Trophoblast cell (in vitro differentiated cells and primary cell): ENCODE results near the gene RETREG1.

Experiments used
- DNase-seq, 2 donors: peaks; one replicate each; pipeline ENCODE4 v3.0.0-alpha.2; 2016
- H2AFZ ChIP-seq: 2 replicates; pipeline ENCODE4 v1.6.1; 2013; ENCODE audit warnings: low read length, moderate library complexity, mild to moderate bottlenecking; ENCODE audit not compliant: insufficient read depth, poor library complexity
- H2AK5ac ChIP-seq: 2 replicates; pipeline ENCODE4 v1.6.1; 2013; ENCODE audit warnings: mild to moderate bottlenecking, low read length
- H2BK120ac ChIP-seq: 2 replicates; pipeline ENCODE4 v1.6.1; 2013; ENCODE audit warnings: low read length, mild to moderate bottlenecking, moderate library complexity; ENCODE audit not compliant: insufficient read depth, poor library complexity
- H2BK12ac ChIP-seq: 2 replicates; pipeline ENCODE4 v1.6.1; 2013; ENCODE audit warnings: mild to moderate bottlenecking, low read length, moderate library complexity
- H2BK5ac ChIP-seq: 2 replicates; pipeline ENCODE4 v1.6.1; 2013; ENCODE audit warnings: low read length, low read depth, moderate library complexity, mild to moderate bottlenecking; ENCODE audit not compliant: poor library complexity
- H3K14ac ChIP-seq: 2 replicates; pipeline ENCODE4 v1.6.1; 2013; ENCODE audit warnings: mild to moderate bottlenecking, low read length
- H3K18ac ChIP-seq: 2 replicates; pipeline ENCODE4 v1.6.1; 2013; ENCODE audit warnings: mild to moderate bottlenecking, low read length
- H3K23ac ChIP-seq: 2 replicates; pipeline ENCODE4 v1.6.1; 2013; ENCODE audit warnings: low read length
- H3K27ac ChIP-seq: 2 replicates; pipeline ENCODE4 v1.5.1; 2013; ENCODE audit warnings: low read depth, mild to moderate bottlenecking, inconsistent platforms, low read length, moderate library complexity
- H3K27me3 ChIP-seq: 2 replicates; pipeline ENCODE4 v1.6.1; 2013; ENCODE audit warnings: inconsistent platforms, mild to moderate bottlenecking, low read length, moderate library complexity; ENCODE audit not compliant: insufficient read depth
- H3K36me3 ChIP-seq, 2 experiments: 1 replicate in 1 of 2; 2 replicates in 1 of 2; pipeline ENCODE4 v1.6.1; 2013; ENCODE audit warnings: low read length in 2 of 2, mild to moderate bottlenecking in 2 of 2, moderate library complexity in 1 of 2; ENCODE audit not compliant: insufficient read depth in 2 of 2, control insufficient read depth in 1 of 2
- H3K4ac ChIP-seq: 2 replicates; pipeline ENCODE4 v1.6.1; 2013; ENCODE audit warnings: low read depth, mild to moderate bottlenecking, low read length, moderate library complexity
- H3K4me1 ChIP-seq, 2 experiments: 1 replicate in 1 of 2; 2 replicates in 1 of 2; pipeline ENCODE4 v1.6.1; 2013; ENCODE audit warnings: low read length in 2 of 2, mild to moderate bottlenecking in 2 of 2, moderate library complexity in 1 of 2; ENCODE audit not compliant: insufficient read depth in 2 of 2, control insufficient read depth in 1 of 2
- H3K4me2 ChIP-seq: 2 replicates; pipeline ENCODE4 v1.6.1; 2013; ENCODE audit warnings: inconsistent platforms, mild to moderate bottlenecking, low read length, moderate library complexity
- H3K4me3 ChIP-seq: 2 replicates; pipeline ENCODE4 v1.5.1; 2013; ENCODE audit warnings: mild to moderate bottlenecking, low read depth, low read length, inconsistent platforms
- H3K79me1 ChIP-seq: one replicate; pipeline ENCODE4 v1.6.1; 2013; ENCODE audit warnings: low read length
- H3K79me2 ChIP-seq: 2 replicates; pipeline ENCODE4 v1.6.1; 2013; ENCODE audit warnings: low read length, mild to moderate bottlenecking; ENCODE audit not compliant: control insufficient read depth, insufficient read depth, poor library complexity
- H3K9ac ChIP-seq: 2 replicates; pipeline ENCODE4 v1.6.1; 2013; ENCODE audit warnings: mild to moderate bottlenecking, low read length
- H3K9me3 ChIP-seq: 2 replicates; pipeline ENCODE4 v1.6.1; 2013; ENCODE audit warnings: low read depth, mild to moderate bottlenecking, control low read depth, inconsistent platforms, low read length; ENCODE audit not compliant: insufficient read depth
- H4K12ac ChIP-seq: 2 replicates; pipeline ENCODE4 v1.6.1; 2013; ENCODE audit warnings: low read depth, mild to moderate bottlenecking, low read length, moderate library complexity
- H4K8ac ChIP-seq: 2 replicates; pipeline ENCODE4 v1.6.1; 2013; ENCODE audit warnings: low read depth, mild to moderate bottlenecking, low read length, moderate library complexity
- H4K91ac ChIP-seq: one replicate; pipeline ENCODE4 v1.6.1; 2013; ENCODE audit warnings: low read depth, mild to moderate bottlenecking, low read length, moderate library complexity
- WGBS: extraction: QIAGEN DNeasy Blood & Tissue Kit; methylation state at CpG from one replicate; pipeline ENCODE4 v1.1.7; 2013; ENCODE audit warnings: missing lambda C conversion rate; ENCODE audit not compliant: insufficient read length, insufficient coverage; ENCODE audit errors: extremely low coverage; 5-methylcytosine and 5-hydroxymethylcytosine counted together

The RETREG1 gene

DNA sequence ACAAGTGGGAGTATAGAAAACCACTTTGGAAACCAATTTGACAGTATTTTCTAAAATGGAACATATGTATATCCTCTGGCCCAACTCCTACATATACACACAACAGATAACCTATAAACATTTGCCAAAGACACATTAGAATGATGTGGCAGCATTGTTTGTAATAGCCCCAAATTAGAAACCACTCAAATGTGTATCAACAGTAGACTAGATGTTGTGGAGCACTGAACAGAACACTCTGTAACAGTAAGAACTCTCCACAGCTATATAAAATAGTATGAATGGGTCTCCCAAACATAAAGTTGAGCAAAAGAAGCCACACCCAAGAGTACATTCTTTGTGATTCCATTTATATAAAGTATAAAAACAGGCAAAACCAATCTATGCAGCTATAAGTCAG lies 157.3 kb downstream of the RETREG1 start:
- no peaks in the 10 kb centered on the region for H3K79me1 ChIP-seq
- H3K79me2 ChIP-seq, result no peaks in the 10 kb centered on the region
- H3K9ac ChIP-seq, result no peak overlapping the region
- no peak overlapping the region for H2BK12ac ChIP-seq
- H3K9me3 ChIP-seq, result no peaks in the 10 kb centered on the region
- no peaks in the 10 kb centered on the region for H3K27me3 ChIP-seq
- no peak overlapping the region for H3K23ac ChIP-seq
- no peak overlapping the region for H2BK5ac ChIP-seq
- H3K4ac ChIP-seq, result no peak overlapping the region
- no peak overlapping the region for H3K27ac ChIP-seq
- no peak overlapping the region for H3K4me3 ChIP-seq
- no peak overlapping the region for H2BK120ac ChIP-seq
- H3K18ac ChIP-seq, result no peak overlapping the region
- no peak for DNase-seq
- H3K4me1 ChIP-seq, result peaks cover 2 to 7% of the 10 kb centered on the region in 2 experiments
- no peak overlapping the region for H4K91ac ChIP-seq
- H2AK5ac ChIP-seq, result no peak overlapping the region
- H4K12ac ChIP-seq, result no peak overlapping the region
- H2AFZ ChIP-seq, result no peak overlapping the region
- H3K4me2 ChIP-seq, result no peak overlapping the region
- no peak overlapping the region for H3K14ac ChIP-seq
- H4K8ac ChIP-seq, result no peak overlapping the region
- H3K36me3 ChIP-seq, result peaks cover 4 to 28% of the 10 kb centered on the region in 2 experiments

DNA sequence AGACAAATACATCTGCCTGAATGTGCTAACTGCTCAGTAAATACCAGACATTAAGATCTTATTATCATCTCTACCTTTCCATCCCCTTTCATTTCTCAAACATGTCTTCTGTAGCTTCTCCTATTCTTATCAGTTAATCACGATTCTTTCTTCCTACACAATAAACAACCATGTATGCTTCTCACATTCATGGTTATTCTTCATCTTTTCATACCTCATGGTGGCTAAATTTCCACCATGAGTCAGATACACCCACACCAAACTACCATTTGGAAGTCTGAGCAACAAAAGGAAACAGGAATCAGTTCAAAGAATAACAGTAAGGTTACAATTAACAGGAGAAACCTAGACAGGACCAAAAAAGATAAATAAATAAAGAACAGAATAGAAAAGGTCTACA lies 158.9 kb downstream of the RETREG1 start:
- Histone ChIP-seq H3K23ac (no peak overlapping the region), H3K4me1 (peaks cover 2% of the 10 kb centered on the region in 2 experiments), H4K12ac (no peak overlapping the region), H3K4me2 (no peak overlapping the region), H3K4me3 (no peak overlapping the region), H2AFZ (no peak overlapping the region), H2AK5ac (no peak overlapping the region), H3K18ac (no peak overlapping the region), H3K9me3 (no peaks in the 10 kb centered on the region), H4K91ac (no peak overlapping the region), H3K27ac (no peak overlapping the region), H3K36me3 (peaks cover 5 to 26% of the 10 kb centered on the region in 2 experiments), H3K27me3 (no peaks in the 10 kb centered on the region), H2BK12ac (no peak overlapping the region), H2BK120ac (no peak overlapping the region), H3K79me1 (no peaks in the 10 kb centered on the region), H3K4ac (no peak overlapping the region), H3K79me2 (no peaks in the 10 kb centered on the region), H3K14ac (no peak overlapping the region), H4K8ac (no peak overlapping the region), H2BK5ac (no peak overlapping the region), H3K9ac (no peak overlapping the region)
- peak in 1 of 2 donors; percentile 9 for DNase-seq
- WGBS, result 100% methylated on average over 1 of the region's 1 CpG

DNA sequence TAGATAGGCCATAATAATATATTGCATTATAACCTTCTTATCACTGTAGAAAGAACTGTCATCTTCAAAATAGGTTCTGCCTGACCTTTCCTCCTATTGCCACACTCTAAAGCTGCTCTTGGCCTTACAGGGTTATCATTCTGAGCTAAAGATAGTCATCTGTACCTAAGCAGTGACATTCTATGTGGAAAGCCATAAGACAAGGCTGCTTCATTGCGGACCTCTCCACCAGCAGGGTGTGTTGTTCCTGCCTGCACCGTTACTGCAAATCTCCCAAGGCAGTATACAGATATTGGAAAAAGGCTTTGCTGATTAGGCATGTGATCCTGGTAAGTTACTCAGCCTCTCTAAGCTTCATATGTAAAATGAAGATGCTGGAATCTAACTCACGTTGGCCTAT lies 159.3 kb downstream of the RETREG1 start:
- Histone ChIP-seq H4K91ac (no peak overlapping the region), H3K79me1 (no peaks in the 10 kb centered on the region), H3K4me1 (peaks cover 2% of the 10 kb centered on the region in 2 experiments), H3K9me3 (no peaks in the 10 kb centered on the region), H3K27me3 (no peaks in the 10 kb centered on the region), H3K4me2 (no peak overlapping the region), H2BK5ac (no peak overlapping the region), H3K4ac (no peak overlapping the region), H2AFZ (no peak overlapping the region), H4K8ac (no peak overlapping the region), H2BK12ac (no peak overlapping the region), H3K36me3 (peaks cover 5 to 27% of the 10 kb centered on the region in 2 experiments), H3K18ac (no peak overlapping the region), H3K14ac (no peak overlapping the region), H4K12ac (no peak overlapping the region), H2AK5ac (no peak overlapping the region), H3K23ac (no peak overlapping the region), H3K4me3 (no peak overlapping the region), H3K79me2 (no peaks in the 10 kb centered on the region), H3K9ac (no peak overlapping the region), H3K27ac (no peak overlapping the region), H2BK120ac (no peak overlapping the region)
- no CpG with 5 or more reads among the region's 3 CpGs for WGBS
- DNase-seq, result peak; percentile 17 to 61

DNA sequence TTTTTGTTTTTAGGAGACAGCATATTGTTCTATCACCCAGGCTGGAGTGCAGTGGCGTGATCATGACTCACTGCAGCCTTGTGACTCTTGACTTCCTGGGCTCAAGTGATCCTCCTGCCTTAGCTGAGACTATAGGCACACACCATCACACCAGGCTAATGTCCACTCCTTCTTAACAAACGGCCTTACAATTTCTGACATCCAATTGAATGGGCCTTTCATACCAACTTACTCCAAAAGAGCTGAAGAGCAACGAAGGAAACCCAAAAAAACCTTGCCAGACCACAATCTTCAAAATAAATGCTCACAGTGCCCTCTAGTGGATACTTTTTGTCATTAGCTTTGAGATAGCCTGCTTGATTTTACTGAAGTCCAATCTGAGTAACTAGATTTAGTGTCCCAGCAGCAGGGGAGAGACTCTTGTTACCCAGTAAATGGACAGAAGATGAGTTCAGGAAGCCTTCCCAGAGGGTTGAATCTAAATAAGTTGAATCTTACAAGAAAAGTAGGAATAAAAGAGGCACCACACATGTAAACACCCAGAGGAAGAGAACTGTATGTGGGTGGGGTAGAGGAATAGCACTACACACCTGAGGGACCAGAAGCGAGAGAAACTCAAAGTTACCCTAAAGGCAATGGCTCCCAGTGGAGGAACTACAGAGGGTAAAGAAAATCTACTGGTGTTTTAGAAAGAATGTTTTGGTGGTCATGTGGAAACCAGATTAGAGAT lies 160.5 kb downstream of the RETREG1 start:
- no peaks in the 10 kb centered on the region for H3K79me1 ChIP-seq
- H3K23ac ChIP-seq, result no peak overlapping the region
- peaks cover 2 to 28% of the 10 kb centered on the region in 2 experiments for H3K36me3 ChIP-seq
- no peaks in the 10 kb centered on the region for H3K9me3 ChIP-seq
- H3K27me3 ChIP-seq, result no peaks in the 10 kb centered on the region
- H3K14ac ChIP-seq, result no peak overlapping the region
- no peak overlapping the region for H2AFZ ChIP-seq
- no peak overlapping the region for H2AK5ac ChIP-seq
- H3K79me2 ChIP-seq, result no peaks in the 10 kb centered on the region
- H2BK5ac ChIP-seq, result no peak overlapping the region
- no peak overlapping the region for H3K18ac ChIP-seq
- no peak overlapping the region for H3K4ac ChIP-seq
- WGBS, result no CpG with 5 or more reads among the region's 4 CpGs
- H4K8ac ChIP-seq, result no peak overlapping the region
- no peak overlapping the region for H2BK120ac ChIP-seq
- H4K91ac ChIP-seq, result no peak overlapping the region
- peaks cover 0 to 2% of the 10 kb centered on the region in 2 experiments for H3K4me1 ChIP-seq
- no peak overlapping the region for H3K27ac ChIP-seq
- H3K9ac ChIP-seq, result no peak overlapping the region
- peak; percentile 42 to 91 for DNase-seq
- no peak overlapping the region for H3K4me3 ChIP-seq
- no peak overlapping the region for H2BK12ac ChIP-seq
- H4K12ac ChIP-seq, result no peak overlapping the region
- no peak overlapping the region for H3K4me2 ChIP-seq
